Measurements from ENCODE around the gene ZYX.

The ZYX gene

GRCh38 chr7:143363016-143363937 lies 17.9 kb upstream of the ZYX start:
- no peak for DNase-seq

GRCh38 chr7:143367972-143368371 lies 13.2 kb upstream of the ZYX start:
- no peak for DNase-seq

GRCh38 chr7:143368387-143368786 lies 12.8 kb upstream of the ZYX start:
- DNase-seq = no peak

DNA sequence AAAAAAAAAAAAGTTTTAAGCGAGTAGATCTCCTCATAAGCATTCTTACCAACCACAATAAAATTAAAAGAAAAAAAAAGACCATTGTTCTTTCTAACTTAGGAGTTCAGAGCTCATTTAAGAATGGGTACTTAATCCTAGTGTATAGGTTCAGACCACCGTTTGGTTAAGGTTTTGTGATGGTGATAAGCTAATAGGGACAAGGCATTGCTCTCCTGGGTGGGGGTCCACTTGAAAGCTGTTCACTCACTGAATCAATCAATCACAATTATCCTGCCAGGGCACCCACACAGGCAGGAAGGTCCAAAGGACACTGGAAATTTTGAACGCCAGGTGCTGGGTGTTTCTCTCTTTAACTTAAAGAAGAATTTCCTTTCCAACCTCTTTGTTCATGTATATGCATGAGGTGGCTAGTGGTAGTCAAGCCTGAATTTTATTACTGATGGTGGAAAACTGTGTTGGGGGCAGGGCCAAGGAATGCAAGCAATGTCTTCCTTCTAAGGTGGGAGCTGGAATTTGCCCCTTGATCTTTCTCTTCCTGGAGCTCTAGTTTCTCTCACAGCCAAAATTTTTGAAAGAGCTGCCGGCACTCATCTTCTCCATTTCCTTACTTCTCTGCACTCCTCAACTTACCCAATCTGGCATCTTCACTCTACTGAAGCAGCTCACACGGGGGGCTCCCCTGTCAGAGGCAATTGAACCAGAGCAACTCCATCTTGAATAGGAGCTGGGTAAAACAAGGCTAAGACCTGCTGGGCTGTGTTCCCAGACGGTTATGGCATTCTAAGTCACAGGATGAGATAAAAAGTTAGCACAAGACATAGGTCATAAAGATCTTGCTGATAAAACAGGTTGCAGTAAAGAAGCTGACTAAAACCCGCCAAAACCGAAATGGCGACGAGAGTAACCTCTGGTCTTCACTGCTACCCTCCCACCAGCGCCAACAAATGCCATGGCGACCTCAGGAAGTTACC lies 11.2 kb upstream of the ZYX start:
- DNase-seq = no peak

DNA sequence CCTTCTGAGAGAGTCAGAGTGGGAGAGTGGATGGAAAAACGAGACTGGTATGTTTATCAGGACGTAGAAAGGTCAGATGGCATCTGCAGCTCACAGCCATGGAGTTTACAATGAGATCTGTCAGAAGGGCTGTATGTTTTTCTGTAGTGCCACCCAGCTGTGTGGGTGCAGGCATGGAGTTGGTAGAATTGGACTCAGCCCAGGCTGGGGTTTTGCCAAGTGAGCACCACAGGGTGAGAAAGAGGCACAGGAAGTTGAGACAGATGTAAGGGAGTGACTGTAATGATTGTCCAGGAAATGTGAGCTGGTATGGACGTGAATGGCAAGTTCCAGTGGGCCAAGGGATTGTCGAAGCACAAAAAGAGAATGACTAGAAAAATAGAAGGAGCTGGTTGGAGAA lies 9.1 kb upstream of the ZYX start:
- DNase-seq = peak; percentile 59

- no peak for DNase-seq
Measured at GRCh38 chr7:143373255-143373794, 7.8 kb upstream of the ZYX start.

- no peak for DNase-seq
Measured at GRCh38 chr7:143374561-143374960, 6.6 kb upstream of the ZYX start.

DNA sequence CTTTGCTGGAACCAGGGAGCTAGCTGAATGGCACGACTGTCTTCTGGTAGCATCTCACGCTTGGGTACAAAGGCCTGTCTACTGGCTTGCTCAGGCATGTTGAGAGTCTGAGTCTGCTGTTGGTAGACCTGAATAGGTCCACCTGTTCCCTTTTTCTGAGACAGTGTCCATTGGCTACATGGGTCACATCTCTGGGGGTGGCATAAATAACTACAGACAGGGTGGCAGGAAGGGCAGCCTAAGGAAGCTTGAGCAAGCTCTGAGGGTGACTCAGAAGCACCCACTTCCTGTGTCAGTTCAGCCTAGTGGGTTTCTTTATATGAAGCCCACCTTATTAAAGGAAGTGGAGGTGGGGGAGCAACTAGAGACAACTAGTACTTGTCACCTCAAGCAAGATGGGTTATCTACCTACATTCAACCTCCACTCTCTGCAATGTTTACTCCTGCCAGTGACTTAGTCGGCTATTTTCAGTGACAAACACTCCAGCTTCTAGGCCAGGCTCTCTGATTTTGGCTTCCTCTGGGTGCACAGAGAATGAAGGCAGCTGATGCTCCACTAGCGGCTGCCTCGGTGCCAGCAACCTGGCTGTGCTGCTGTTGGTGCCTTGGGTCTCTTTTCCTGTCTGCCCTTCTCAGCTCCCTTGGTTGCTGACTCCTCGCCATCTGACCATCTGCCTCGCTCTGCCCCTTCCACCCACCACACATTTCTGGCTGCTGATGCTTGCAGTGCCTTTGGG lies 5.7 kb upstream of the ZYX start:
- DNase-seq = peak; percentile 51

- no peak for DNase-seq
Measured at GRCh38 chr7:143376396-143376795, 4.7 kb upstream of the ZYX start.

GRCh38 chr7:143379611-143380259 lies 1.4 kb upstream of the ZYX start:
- no peak for DNase-seq

GRCh38 chr7:143380260-143380645 lies 892 bp upstream of the ZYX start:
- peak; percentile 92 for DNase-seq

- no peak for DNase-seq
Measured at GRCh38 chr7:143381427-143382125, 431 bp downstream of the ZYX start.

DNA sequence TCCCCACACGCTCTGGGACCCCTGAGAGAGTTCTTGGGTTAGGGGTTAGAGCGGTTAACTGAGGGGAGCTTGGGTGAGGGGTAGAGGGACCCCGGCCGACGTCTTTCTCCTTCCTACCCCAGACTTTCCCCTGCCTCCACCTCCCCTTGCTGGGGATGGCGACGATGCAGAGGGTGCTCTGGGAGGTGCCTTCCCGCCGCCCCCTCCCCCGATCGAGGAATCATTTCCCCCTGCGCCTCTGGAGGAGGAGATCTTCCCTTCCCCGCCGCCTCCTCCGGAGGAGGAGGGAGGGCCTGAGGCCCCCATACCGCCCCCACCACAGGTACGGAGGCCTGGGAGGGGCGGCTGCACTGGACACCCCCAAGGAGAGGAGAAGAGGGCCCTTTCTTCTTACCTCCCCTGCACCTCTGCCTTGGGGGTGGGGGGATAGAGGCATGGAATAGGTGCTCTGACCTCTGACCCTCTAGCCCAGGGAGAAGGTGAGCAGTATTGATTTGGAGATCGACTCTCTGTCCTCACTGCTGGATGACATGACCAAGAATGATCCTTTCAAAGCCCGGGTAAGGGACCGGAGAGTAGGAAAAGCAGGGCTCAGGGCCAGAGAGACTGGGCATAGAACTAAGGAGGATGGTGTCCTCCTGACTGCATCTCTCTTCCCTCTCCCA lies 1.1 kb downstream of the ZYX start:
- DNase-seq = no peak

GRCh38 chr7:143382791-143383641 lies 1.9 kb downstream of the ZYX start:
- no peak for DNase-seq

DNA sequence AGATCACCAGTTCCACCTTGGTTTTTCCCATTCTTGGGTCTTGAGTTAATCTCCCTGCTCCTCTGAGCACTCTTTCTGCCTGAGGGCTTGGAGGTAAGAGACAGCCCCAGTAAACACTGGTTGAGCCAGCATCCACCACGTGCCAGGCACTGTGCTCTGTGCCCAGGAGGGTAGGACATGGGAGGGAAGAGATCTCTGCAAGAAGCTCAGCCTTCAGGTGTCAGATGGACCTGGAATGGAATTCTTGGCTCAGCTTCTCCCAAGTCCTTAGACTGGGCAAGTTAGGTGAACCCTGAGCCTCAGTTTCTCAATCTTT lies 2.5 kb downstream of the ZYX start:
- no peak for DNase-seq

DNA sequence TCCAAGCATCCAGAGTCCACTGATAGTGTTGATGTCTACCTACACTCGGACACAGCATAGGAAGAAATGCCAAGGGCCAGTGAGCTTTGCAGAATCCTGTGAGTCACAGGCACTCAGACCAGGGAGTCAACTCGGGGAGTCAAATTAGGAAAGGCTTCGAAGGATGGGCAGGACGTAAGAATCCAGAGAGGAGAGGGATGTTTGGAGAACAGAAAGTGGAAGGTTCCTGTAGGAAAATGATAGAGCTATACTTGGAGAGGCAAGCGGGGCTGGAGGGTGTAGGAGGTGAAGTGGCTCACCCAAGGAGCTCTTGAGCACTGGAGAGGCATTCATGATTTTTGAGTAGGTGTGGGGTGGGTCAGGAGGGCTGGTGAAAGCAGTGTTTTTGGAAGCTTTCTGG lies 3.0 kb downstream of the ZYX start:
- DNase-seq = no peak

DNA sequence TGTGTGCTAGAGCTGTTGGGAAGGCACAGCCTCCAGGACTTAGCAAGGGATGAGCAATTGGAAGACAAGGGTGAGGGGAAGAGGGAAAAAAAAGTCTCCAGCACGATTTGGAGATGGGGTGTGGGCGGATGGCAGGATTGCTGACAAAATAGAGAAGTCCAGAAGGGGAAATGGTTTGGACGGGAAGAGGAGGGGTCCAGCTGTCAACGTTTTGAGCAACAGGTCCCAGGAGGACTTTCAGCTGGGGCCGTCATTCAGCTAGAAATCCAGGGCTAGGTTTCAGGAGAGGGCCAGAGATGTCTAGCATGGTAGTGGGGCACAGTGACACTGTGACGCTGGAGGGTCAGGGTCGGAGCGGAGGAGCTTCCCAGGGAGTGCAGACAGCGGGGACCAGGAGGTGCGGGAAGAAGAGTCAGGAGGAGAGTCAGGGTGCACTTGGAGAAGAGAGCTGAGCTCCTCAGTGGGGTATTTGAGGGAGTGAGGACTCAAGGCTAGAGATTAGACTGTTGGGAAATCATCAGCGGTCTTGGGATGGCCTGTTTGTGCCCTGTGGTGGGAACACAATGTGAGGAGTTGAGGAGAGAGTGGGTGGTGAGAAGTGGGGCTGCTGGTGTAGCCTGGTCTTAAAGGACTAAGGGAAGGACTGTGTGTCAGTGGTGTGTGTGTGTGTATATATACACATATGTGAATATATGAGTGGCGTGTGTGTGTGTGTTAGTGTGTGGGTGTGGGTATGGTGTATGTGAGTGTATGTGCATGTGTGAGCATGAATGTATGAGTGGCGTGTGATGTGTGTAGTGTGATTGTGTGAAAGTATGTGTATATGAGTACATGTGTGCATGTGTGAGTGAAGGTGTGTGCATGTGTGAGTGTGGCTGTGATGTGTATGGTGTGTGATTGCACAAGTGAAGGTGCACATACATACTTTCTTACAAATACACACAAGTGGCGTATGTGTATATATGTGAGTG lies 3.8 kb downstream of the ZYX start:
- no peak for DNase-seq

GRCh38 chr7:143385891-143386781 lies 5.0 kb downstream of the ZYX start:
- peak; percentile 38 for DNase-seq
